CD14-positive monocyte (primary cell): ENCODE results near the gene NCCRP1. TPM values are rescaled to one million over a fixed set of nuclear protein-coding genes. Genes with fewer than 3 reads are reported as not detected.
"Not testable (repeated sequence)": the region's sequence is repeated elsewhere in the genome, so short reads cannot be mapped to it uniquely, and the experiment has no call there.

Source experiments
- DNase-seq, 3 donors: peaks; one replicate each; pipeline ENCODE4 v3.0.0-alpha.2; 2011 to 2022
- H2AFZ ChIP-seq: 2 replicates; pipeline ENCODE4 v1.6.0; 2012; ENCODE audit warnings: mild to moderate bottlenecking, low read depth, low read length, inconsistent platforms; ENCODE audit not compliant: insufficient read depth, poor library complexity, severe bottlenecking
- H3K27ac ChIP-seq, 2 donors: 1 replicate in 1 of 2; 2 replicates in 1 of 2; pipeline ENCODE4 v1.5.1; 2012 to 2013; ENCODE audit warnings: low read length in 2 of 2, control low read depth in 1 of 2, inconsistent platforms in 1 of 2, low read depth in 1 of 2, mild to moderate bottlenecking in 1 of 2
- H3K27me3 ChIP-seq, 2 donors: one replicate each; pipeline versions ENCODE4 v1.6.0 to v1.6.1; 2011 to 2013; ENCODE audit warnings: low read length in 2 of 2; ENCODE audit not compliant: control insufficient read depth in 2 of 2, insufficient read depth in 2 of 2
- H3K36me3 ChIP-seq, 2 donors: replicated peaks in 1 of 2; 1 replicate in 1 of 2; 2 replicates in 1 of 2; pipeline versions ENCODE4 v1.5.1 to v1.6.1; 2012 to 2013; ENCODE audit warnings: low read length in 2 of 2, control low read depth in 1 of 2, inconsistent platforms in 1 of 2, mild to moderate bottlenecking in 1 of 2; ENCODE audit not compliant: insufficient read depth in 2 of 2, control insufficient read depth in 1 of 2
- H3K4me1 ChIP-seq, 2 donors: 1 replicate in 1 of 2; 2 replicates in 1 of 2; pipeline versions ENCODE4 v1.5.1 to v1.6.1; 2012 to 2013; ENCODE audit warnings: low read length in 2 of 2, control low read depth in 1 of 2, inconsistent platforms in 1 of 2, mild to moderate bottlenecking in 1 of 2, moderate library complexity in 1 of 2; ENCODE audit not compliant: insufficient read depth in 2 of 2, control insufficient read depth in 1 of 2
- H3K4me2 ChIP-seq: replicated peaks from 2 replicates; pipeline ENCODE3; 2012; ENCODE audit warnings: low read length, moderate library complexity, mild to moderate bottlenecking; ENCODE audit not compliant: poor library complexity, severe bottlenecking; ENCODE audit errors: extremely low read depth
- H3K4me3 ChIP-seq, 3 experiments: fragments of 200-600 bp in 1 of 3; sonication (generic) in 1 of 3; replicated peaks in 1 of 3; 1 replicate in 2 of 3; 2 replicates in 1 of 3; pipeline ENCODE4 v1.5.1; 2011 to 2013; ENCODE audit warnings: low read length in 3 of 3, mild to moderate bottlenecking in 3 of 3, control low read depth in 2 of 3, low read depth in 2 of 3, inconsistent platforms in 1 of 3, moderate library complexity in 1 of 3
- H3K79me2 ChIP-seq: 2 replicates; pipeline ENCODE4 v1.6.0; 2012; ENCODE audit warnings: mild to moderate bottlenecking, control low read depth, inconsistent platforms, low read length, moderate library complexity; ENCODE audit not compliant: insufficient read depth
- H3K9ac ChIP-seq: 2 replicates; pipeline ENCODE4 v1.6.0; 2017; ENCODE audit warnings: low read length, mild to moderate bottlenecking; ENCODE audit not compliant: insufficient read depth, poor library complexity, severe bottlenecking
- H3K9me3 ChIP-seq, 2 donors: replicated peaks in 1 of 2; 1 replicate in 1 of 2; 2 replicates in 1 of 2; pipeline versions ENCODE4 v1.5.1 to v1.6.1; 2012 to 2013; ENCODE audit warnings: low read length in 2 of 2, control low read depth in 1 of 2; ENCODE audit not compliant: control insufficient read depth in 1 of 2, insufficient read depth in 1 of 2
- H4K20me1 ChIP-seq: 2 replicates; pipeline ENCODE4 v1.6.0; 2012; ENCODE audit warnings: mild to moderate bottlenecking, low read length, control low read depth, moderate library complexity; ENCODE audit not compliant: insufficient read depth
- H3K27ac Mint-ChIP-seq, 7 donors: one replicate each; pipeline ENCODE4 v1.8.0; 2020; ENCODE audit warnings: mild to moderate bottlenecking in 7 of 7, mixed read lengths in 7 of 7, moderate library complexity in 6 of 7, inconsistent platforms in 2 of 7
- H3K27me3 Mint-ChIP-seq, 3 donors: one replicate each; pipeline ENCODE4 v1.8.0; 2021 to 2022; ENCODE audit warnings: low read depth in 3 of 3, mild to moderate bottlenecking in 3 of 3, mixed read lengths in 3 of 3, moderate library complexity in 3 of 3, inconsistent platforms in 1 of 3
- H3K36me3 Mint-ChIP-seq, 2 donors: one replicate each; pipeline ENCODE4 v1.8.0; 2020; ENCODE audit warnings: mixed read lengths in 2 of 2, inconsistent platforms in 1 of 2, mild to moderate bottlenecking in 1 of 2
- H3K4me1 Mint-ChIP-seq: one replicate; pipeline ENCODE4 v1.8.0; 2020; ENCODE audit warnings: mild to moderate bottlenecking, mixed read lengths
- H3K4me3 Mint-ChIP-seq, 2 donors: one replicate each; pipeline ENCODE4 v1.8.0; 2020; ENCODE audit warnings: mild to moderate bottlenecking in 2 of 2, mixed read lengths in 2 of 2, moderate library complexity in 1 of 2
- H3K9me3 Mint-ChIP-seq, 7 donors: one replicate each; pipeline ENCODE4 v1.8.0; 2020 to 2022; ENCODE audit warnings: mixed read lengths in 7 of 7, mild to moderate bottlenecking in 6 of 7, moderate library complexity in 6 of 7, inconsistent platforms in 2 of 7
- WGBS: methylation state at CpG from one replicate; pipeline ENCODE4 v1.1.5; 2013; ENCODE audit warnings: missing lambda C conversion rate; ENCODE audit not compliant: insufficient coverage; 5-methylcytosine and 5-hydroxymethylcytosine counted together
- intact Hi-C, 2 donors: fragments of 100-400 bp; cut with micrococcal nuclease; formaldehyde crosslinking; loops; one replicate each; pipeline versions ENCODE4 v1.15.0 to v1.15.1; 2023
- polyA plus RNA-seq, 3 donors: library from polyadenylated mRNA; depleted of rRNA in 1 of 3; unstranded in 2 of 3; stranded (reverse) in 1 of 3; fragments of 300-500 nt in 2 of 3; fragments of >200 nt in 1 of 3; fragmentation: Illumina TruSeq in 2 of 3; gene quantifications; 1 replicate in 2 of 3; 2 replicates in 1 of 3; pipeline ENCODE4 v1.2.3, GENCODE V29; 2012 to 2021
- TF ChIP-seq, protein P1 (sequence below): fragments of 200-600 bp; IDR thresholded peaks from one replicate; pipeline ENCODE4 v1.8.0; 2022; ENCODE audit warnings: antibody characterized with exemption, mild to moderate bottlenecking

NCCRP1 gene
- polyA plus RNA-seq, 3 donors: not detected

DNA sequence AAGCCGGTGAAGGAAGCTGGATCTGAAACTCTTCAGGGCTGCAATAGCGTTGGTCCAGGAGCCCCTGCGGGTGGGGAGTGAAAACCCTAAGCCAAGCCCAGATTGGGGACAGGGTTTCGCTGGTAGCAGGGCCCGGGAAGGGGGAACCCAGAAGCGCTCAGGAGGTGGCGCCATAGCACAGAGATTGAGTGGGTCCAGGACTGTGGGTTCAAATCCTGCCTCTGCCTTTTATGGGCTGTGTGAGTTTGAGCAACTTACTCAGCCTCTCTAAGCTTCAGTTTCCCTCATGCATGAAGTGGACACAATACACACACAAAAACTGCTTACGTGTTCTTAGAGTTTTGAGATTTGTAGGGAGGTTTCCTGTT, 15.6 kb downstream of the NCCRP1 start:
- H3K9me3 ChIP-seq: no peaks in the 10 kb centered on the region
- H4K20me1 ChIP-seq: no peaks in the 10 kb centered on the region
- Mint-ChIP-seq H3K27ac (no peak overlapping the region), H3K4me1 (no peaks in the 10 kb centered on the region), H3K4me3 (no peak overlapping the region), H3K9me3 (peaks cover 0 to 4% (median 2%) of the 10 kb centered on the region in 7 donors), H3K27me3 (peaks cover 0 to 7% (median 3%) of the 10 kb centered on the region in 3 donors), H3K36me3 (no peaks in the 10 kb centered on the region)
- H3K4me2 ChIP-seq: no peak overlapping the region
- H3K27ac ChIP-seq: no peak overlapping the region
- H3K79me2 ChIP-seq: no peaks in the 10 kb centered on the region
- H3K9ac ChIP-seq: no peak overlapping the region
- H3K27me3 ChIP-seq: no peaks in the 10 kb centered on the region
- H3K36me3 ChIP-seq: no peaks in the 10 kb centered on the region
- no peak overlapping the region for H2AFZ ChIP-seq
- WGBS: 37% methylated on average over 5 of the region's 8 CpGs
- H3K4me1 ChIP-seq: no peaks in the 10 kb centered on the region
- intact Hi-C loops: loop anchor here in 1 of 2 donors (10.0 kb wide), 1 partner anchor 112 kb away; the partner anchor contains the start of gene LRFN1
- TF ChIP-seq, protein P1, sequence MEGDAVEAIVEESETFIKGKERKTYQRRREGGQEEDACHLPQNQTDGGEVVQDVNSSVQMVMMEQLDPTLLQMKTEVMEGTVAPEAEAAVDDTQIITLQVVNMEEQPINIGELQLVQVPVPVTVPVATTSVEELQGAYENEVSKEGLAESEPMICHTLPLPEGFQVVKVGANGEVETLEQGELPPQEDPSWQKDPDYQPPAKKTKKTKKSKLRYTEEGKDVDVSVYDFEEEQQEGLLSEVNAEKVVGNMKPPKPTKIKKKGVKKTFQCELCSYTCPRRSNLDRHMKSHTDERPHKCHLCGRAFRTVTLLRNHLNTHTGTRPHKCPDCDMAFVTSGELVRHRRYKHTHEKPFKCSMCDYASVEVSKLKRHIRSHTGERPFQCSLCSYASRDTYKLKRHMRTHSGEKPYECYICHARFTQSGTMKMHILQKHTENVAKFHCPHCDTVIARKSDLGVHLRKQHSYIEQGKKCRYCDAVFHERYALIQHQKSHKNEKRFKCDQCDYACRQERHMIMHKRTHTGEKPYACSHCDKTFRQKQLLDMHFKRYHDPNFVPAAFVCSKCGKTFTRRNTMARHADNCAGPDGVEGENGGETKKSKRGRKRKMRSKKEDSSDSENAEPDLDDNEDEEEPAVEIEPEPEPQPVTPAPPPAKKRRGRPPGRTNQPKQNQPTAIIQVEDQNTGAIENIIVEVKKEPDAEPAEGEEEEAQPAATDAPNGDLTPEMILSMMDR: peak; percentile 23
- no peak overlapping the region for H3K4me3 ChIP-seq
- peak; percentile 6 to 27 (median 15) for DNase-seq

DNA sequence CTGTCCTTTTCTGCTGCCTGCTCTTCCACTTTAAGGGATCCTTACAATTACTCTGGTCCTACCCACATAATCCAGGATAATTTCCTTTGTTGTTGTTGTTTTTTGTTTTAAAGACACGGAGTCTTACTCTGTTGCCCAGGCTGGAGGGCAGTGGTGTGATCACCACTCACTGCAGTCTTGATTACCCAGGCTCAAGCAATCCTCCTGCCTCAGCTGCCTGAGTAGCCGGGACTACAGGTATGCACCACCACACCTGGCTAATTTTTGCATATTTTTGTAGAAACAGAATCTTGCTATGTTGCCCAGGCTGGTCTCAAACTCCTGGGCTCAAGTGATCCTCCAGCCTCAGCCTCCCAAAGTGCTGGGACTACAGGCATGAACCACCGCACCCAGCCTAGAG, 18.6 kb downstream of the NCCRP1 start:
- not testable (repeated sequence) for H3K4me3 ChIP-seq, H3K27ac ChIP-seq, H3K4me2 ChIP-seq, H3K36me3 ChIP-seq, DNase-seq, H3K9ac ChIP-seq, H3K9me3 ChIP-seq, H3K4me1 Mint-ChIP-seq, H4K20me1 ChIP-seq, H3K9me3 Mint-ChIP-seq, H3K4me1 ChIP-seq, H3K27ac Mint-ChIP-seq, H3K27me3 ChIP-seq, H3K27me3 Mint-ChIP-seq, H3K4me3 Mint-ChIP-seq, H3K79me2 ChIP-seq, H2AFZ ChIP-seq, H3K36me3 Mint-ChIP-seq
- intact Hi-C loops: loop anchor here in 1 of 2 donors (10.0 kb wide), 1 partner anchor 109 kb away; the partner anchor contains the start of gene LRFN1
- WGBS: no CpG with 5 or more reads among the region's 3 CpGs
